HepG2 (cell line): Measurements from ENCODE around the gene SPAG7. TPM values are rescaled to one million over a fixed set of nuclear protein-coding genes. Genes with fewer than 3 reads are reported as not detected.
A peak's percentile ranks its signal among the peaks of the same experiment; 100 is the strongest.

Source experiments
- ASH2L ChIP-seq: fragments of 300-600, 200-600 bp; sonication (generic); IDR thresholded peaks from 2 replicates; pipeline ENCODE4 v1.7.0; 2017; ENCODE audit warnings: low read depth, mild to moderate bottlenecking, moderate library complexity, mixed read lengths, low read length; ENCODE audit not compliant: insufficient read length
- CBX5 ChIP-seq: sonication (generic); formaldehyde crosslinking; IDR thresholded peaks from 2 replicates; pipeline ENCODE4 v1.4.0; 2020; ENCODE audit warnings: missing genetic modification reagents, borderline replicate concordance
- HMG20A ChIP-seq: IDR thresholded peaks from 2 replicates; pipeline ENCODE4 v1.6.1; 2016; ENCODE audit warnings: borderline replicate concordance
- MTA1 ChIP-seq: sonication (generic); formaldehyde crosslinking; IDR thresholded peaks from 2 replicates; pipeline ENCODE4 v1.4.0; 2020; ENCODE audit warnings: missing genetic modification reagents, mild to moderate bottlenecking, borderline replicate concordance
- MXD4 ChIP-seq: IDR thresholded peaks from 2 replicates; pipeline ENCODE4 v1.6.1; 2016; ENCODE audit warnings: mild to moderate bottlenecking, missing biosample characterization, missing genetic modification reagents
- MZF1 ChIP-seq: sonication (generic); formaldehyde crosslinking; IDR thresholded peaks from 2 replicates; pipeline ENCODE4 v1.8.1; 2023; ENCODE audit warnings: mild to moderate bottlenecking, missing genetic modification reagents, borderline replicate concordance
- NFATC3 ChIP-seq: sonication (generic); formaldehyde crosslinking; IDR thresholded peaks from 2 replicates; pipeline ENCODE4 v1.5.1; 2020; ENCODE audit warnings: mild to moderate bottlenecking, missing genetic modification reagents
- NFE2 ChIP-seq: sonication (generic); formaldehyde crosslinking; IDR thresholded peaks from 2 replicates; pipeline ENCODE4 v1.4.0; 2020; ENCODE audit warnings: missing genetic modification reagents
- NFIC ChIP-seq: IDR thresholded peaks from 2 replicates; pipeline ENCODE4 v1.6.1; 2012; ENCODE audit warnings: mild to moderate bottlenecking, low read length, inconsistent platforms
- RARG ChIP-seq: sonication (generic); formaldehyde crosslinking; IDR thresholded peaks from 2 replicates; pipeline ENCODE4 v1.4.0; 2020; ENCODE audit warnings: low read depth, mild to moderate bottlenecking, missing genetic modification reagents
- SALL1 ChIP-seq: sonication (generic); formaldehyde crosslinking; IDR thresholded peaks from 2 replicates; pipeline ENCODE4 v1.8.0; 2022; ENCODE audit warnings: mild to moderate bottlenecking, missing genetic modification reagents
- YEATS4 ChIP-seq: sonication (generic); formaldehyde crosslinking; IDR thresholded peaks from 2 replicates; pipeline ENCODE4 v1.4.0; 2020; ENCODE audit warnings: missing genetic modification reagents, borderline replicate concordance
- ZC3H13 ChIP-seq: sonication (generic); formaldehyde crosslinking; IDR thresholded peaks from 2 replicates; pipeline ENCODE4 v1.8.1; 2023; ENCODE audit warnings: mild to moderate bottlenecking, missing genetic modification reagents, moderate library complexity
- ZFP37 ChIP-seq: sonication (generic); formaldehyde crosslinking; IDR thresholded peaks from 2 replicates; pipeline ENCODE4 v1.4.0; 2020; ENCODE audit warnings: missing genetic modification reagents, borderline replicate concordance
- ZFX ChIP-seq: sonication (generic); formaldehyde crosslinking; IDR thresholded peaks from 2 replicates; pipeline ENCODE4 v1.4.0; 2020; ENCODE audit warnings: mild to moderate bottlenecking, low read depth, missing genetic modification reagents, moderate library complexity
- ZFYVE20 ChIP-seq: sonication (generic); formaldehyde crosslinking; IDR thresholded peaks from 2 replicates; pipeline ENCODE4 v1.8.0; 2023; ENCODE audit warnings: low read depth, mild to moderate bottlenecking, moderate library complexity, missing genetic modification reagents, borderline replicate concordance
- ZNF235 ChIP-seq: sonication (generic); formaldehyde crosslinking; IDR thresholded peaks from 2 replicates; pipeline ENCODE4 v1.8.1; 2023; ENCODE audit warnings: mild to moderate bottlenecking, missing genetic modification reagents, borderline replicate concordance
- ZNF274 ChIP-seq: sonication (generic); formaldehyde crosslinking; IDR thresholded peaks from 2 replicates; pipeline ENCODE4 v1.5.1; 2020; ENCODE audit warnings: mild to moderate bottlenecking, missing genetic modification reagents
- ZNF33A ChIP-seq: sonication (generic); formaldehyde crosslinking; IDR thresholded peaks from 2 replicates; pipeline ENCODE4 v1.5.1; 2020; ENCODE audit warnings: missing genetic modification reagents, mild to moderate bottlenecking, moderate library complexity, borderline replicate concordance
- ZNF569 ChIP-seq: sonication (generic); formaldehyde crosslinking; IDR thresholded peaks from 2 replicates; pipeline ENCODE4 v1.5.0; 2020; ENCODE audit warnings: mild to moderate bottlenecking, missing genetic modification reagents, moderate library complexity, borderline replicate concordance
- ZNF572 ChIP-seq: sonication (generic); formaldehyde crosslinking; IDR thresholded peaks from 2 replicates; pipeline ENCODE4 v1.5.1; 2020; ENCODE audit warnings: mild to moderate bottlenecking, missing genetic modification reagents
- ZNF629 ChIP-seq: sonication (generic); formaldehyde crosslinking; conservative IDR thresholded peaks from 2 replicates; pipeline ENCODE4 v1.5.0; 2020; ENCODE audit warnings: missing genetic modification reagents
- ZNF703 ChIP-seq: sonication (generic); formaldehyde crosslinking; IDR thresholded peaks from 2 replicates; pipeline ENCODE4 v1.5.1; 2020; ENCODE audit warnings: missing genetic modification reagents, mild to moderate bottlenecking, moderate library complexity, borderline replicate concordance
- ZNF777 ChIP-seq: sonication (generic); formaldehyde crosslinking; IDR thresholded peaks from 2 replicates; pipeline ENCODE4 v1.4.0; 2020; ENCODE audit warnings: missing genetic modification reagents
- ZNF878 ChIP-seq: sonication (generic); formaldehyde crosslinking; IDR thresholded peaks from 2 replicates; pipeline ENCODE4 v1.8.1; 2023; ENCODE audit warnings: mild to moderate bottlenecking, missing genetic modification reagents, moderate library complexity
- polyA plus RNA-seq, 8 experiments: library from polyadenylated mRNA; depleted of rRNA in 3 of 8; stranded (reverse) in 7 of 8; unstranded in 1 of 8; fragments of >200 nt; fragmentation: Illumina TruSeq in 4 of 8; extraction: Trizol in 4 of 8; gene quantifications; 2 replicates each; pipeline versions ENCODE4 v1.2.1 to v1.2.3, GENCODE V29; 2011 to 2016; ENCODE audit warnings: low read depth in 4 of 8, missing spikeins in 1 of 8, mixed read lengths in 1 of 8; ENCODE audit not compliant: insufficient read depth in 1 of 8
- total RNA-seq, 5 experiments: library from RNA; depleted of rRNA; stranded (reverse); fragments of >200 nt; fragmentation: Illumina TruSeq; extraction: Trizol; gene quantifications; 2 replicates each; pipeline ENCODE4 v1.2.3, GENCODE V29; 2016; ENCODE audit warnings: low read depth in 1 of 5
- TF ChIP-seq, protein P1 (sequence below): sonication (generic); formaldehyde crosslinking; IDR thresholded peaks from 2 replicates; pipeline ENCODE4 v1.5.1; 2020; ENCODE audit warnings: missing genetic modification reagents, mild to moderate bottlenecking, borderline replicate concordance
- TF ChIP-seq, protein P2 (sequence below): sonication (generic); formaldehyde crosslinking; conservative IDR thresholded peaks from 2 replicates; pipeline ENCODE4 v1.8.1; 2023; ENCODE audit warnings: missing genetic modification reagents
- TF ChIP-seq, protein P3 (sequence below): sonication (generic); formaldehyde crosslinking; IDR thresholded peaks from 2 replicates; pipeline ENCODE4 v1.4.0; 2020; ENCODE audit warnings: missing genetic modification reagents

SPAG7 gene
- total and polyA plus RNA-seq, 2 of the 13 experiments (the other 11 are each of a cell fraction or from before 2014, with no cell fraction given), result 51.0 to 59.0 TPM

- TF ChIP-seq ZC3H13 (CRISPR knock-in tag) (peak; percentile 84; the same call in 1 of the 2 replicates), YEATS4 (CRISPR knock-in tag) (peak; percentile 84; the same call in 1 of the 2 replicates), SALL1 (CRISPR knock-in tag) (peak; percentile 50; the same call in 1 of the 2 replicates), ZNF33A (CRISPR knock-in tag) (no peak), ZFYVE20 (CRISPR knock-in tag) (no peak), MXD4 (CRISPR knock-in tag) (peak; percentile 65; the same call in 1 of the 2 replicates), HMG20A (CRISPR knock-in tag) (no peak; the same call in 1 of the 2 replicates), ZNF777 (CRISPR knock-in tag) (peak; percentile 52; the same call in 1 of the 2 replicates), MZF1 (CRISPR knock-in tag) (no peak), NFIC (no peak), RARG (CRISPR knock-in tag) (no peak), CBX5 (CRISPR knock-in tag) (peak; percentile 61; the same call in 1 of the 2 replicates), ZFX (CRISPR knock-in tag) (peak; percentile 78), NFE2 (no peak), ZFP37 (CRISPR knock-in tag) (no peak), ZNF274 (peak; percentile 53), ZNF569 (no peak), ZNF235 (CRISPR knock-in tag) (peak; percentile 57), ZNF572 (no peak), NFATC3 (no peak), ZNF629 (CRISPR knock-in tag) (0 out of 2 replicates have a peak, but pooled peaks have one; percentile 6), MTA1 (CRISPR knock-in tag) (peak; percentile 23; the same call in 1 of the 2 replicates), ZNF703 (no peak; the same call in 1 of the 2 replicates), ASH2L (peak; percentile 64), ZNF878 (CRISPR knock-in tag) (no peak)
- TF ChIP-seq, protein P1, sequence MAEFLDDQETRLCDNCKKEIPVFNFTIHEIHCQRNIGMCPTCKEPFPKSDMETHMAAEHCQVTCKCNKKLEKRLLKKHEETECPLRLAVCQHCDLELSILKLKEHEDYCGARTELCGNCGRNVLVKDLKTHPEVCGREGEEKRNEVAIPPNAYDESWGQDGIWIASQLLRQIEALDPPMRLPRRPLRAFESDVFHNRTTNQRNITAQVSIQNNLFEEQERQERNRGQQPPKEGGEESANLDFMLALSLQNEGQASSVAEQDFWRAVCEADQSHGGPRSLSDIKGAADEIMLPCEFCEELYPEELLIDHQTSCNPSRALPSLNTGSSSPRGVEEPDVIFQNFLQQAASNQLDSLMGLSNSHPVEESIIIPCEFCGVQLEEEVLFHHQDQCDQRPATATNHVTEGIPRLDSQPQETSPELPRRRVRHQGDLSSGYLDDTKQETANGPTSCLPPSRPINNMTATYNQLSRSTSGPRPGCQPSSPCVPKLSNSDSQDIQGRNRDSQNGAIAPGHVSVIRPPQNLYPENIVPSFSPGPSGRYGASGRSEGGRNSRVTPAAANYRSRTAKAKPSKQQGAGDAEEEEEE (CRISPR knock-in tag), result no peak
- TF ChIP-seq, protein P2, sequence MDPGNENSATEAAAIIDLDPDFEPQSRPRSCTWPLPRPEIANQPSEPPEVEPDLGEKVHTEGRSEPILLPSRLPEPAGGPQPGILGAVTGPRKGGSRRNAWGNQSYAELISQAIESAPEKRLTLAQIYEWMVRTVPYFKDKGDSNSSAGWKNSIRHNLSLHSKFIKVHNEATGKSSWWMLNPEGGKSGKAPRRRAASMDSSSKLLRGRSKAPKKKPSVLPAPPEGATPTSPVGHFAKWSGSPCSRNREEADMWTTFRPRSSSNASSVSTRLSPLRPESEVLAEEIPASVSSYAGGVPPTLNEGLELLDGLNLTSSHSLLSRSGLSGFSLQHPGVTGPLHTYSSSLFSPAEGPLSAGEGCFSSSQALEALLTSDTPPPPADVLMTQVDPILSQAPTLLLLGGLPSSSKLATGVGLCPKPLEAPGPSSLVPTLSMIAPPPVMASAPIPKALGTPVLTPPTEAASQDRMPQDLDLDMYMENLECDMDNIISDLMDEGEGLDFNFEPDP, result no peak
- TF ChIP-seq, protein P3, sequence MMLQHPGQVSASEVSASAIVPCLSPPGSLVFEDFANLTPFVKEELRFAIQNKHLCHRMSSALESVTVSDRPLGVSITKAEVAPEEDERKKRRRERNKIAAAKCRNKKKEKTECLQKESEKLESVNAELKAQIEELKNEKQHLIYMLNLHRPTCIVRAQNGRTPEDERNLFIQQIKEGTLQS (CRISPR knock-in tag), result peak; percentile 49
Observed at GRCh38 chr17:4986951-4987766, 19.5 kb upstream of the SPAG7 start, which contains the start of gene CAMTA2 (continued).
